NT2/D1 (cell line): ENCODE data around the gene ADCY7.

Experiments
- DNase-seq: peaks from one replicate; pipeline ENCODE4 v3.0.0-alpha.2; 2011; ENCODE audit warnings: low read depth, low spot score
- H3K27me3 ChIP-seq: 2 replicates; pipeline ENCODE4 v1.6.0; 2011; ENCODE audit warnings: mild to moderate bottlenecking; ENCODE audit not compliant: insufficient read length, insufficient read depth
- H3K36me3 ChIP-seq: 2 replicates; pipeline ENCODE4 v1.6.1; 2011; ENCODE audit warnings: mild to moderate bottlenecking, low read length, mixed read lengths; ENCODE audit not compliant: insufficient read depth, insufficient read length
- H3K4me1 ChIP-seq: 2 replicates; pipeline ENCODE4 v1.5.1; 2011; ENCODE audit not compliant: insufficient read depth, insufficient read length
- H3K4me3 ChIP-seq: 2 replicates; pipeline ENCODE4 v1.5.1; 2011; ENCODE audit warnings: low read depth; ENCODE audit not compliant: insufficient read length
- H3K9ac ChIP-seq: 2 replicates; pipeline ENCODE4 v1.6.0; 2011; ENCODE audit warnings: low read depth; ENCODE audit not compliant: insufficient read length
- H3K9me3 ChIP-seq: 2 replicates; pipeline ENCODE4 v1.5.1; 2011; ENCODE audit warnings: mild to moderate bottlenecking, low read length; ENCODE audit not compliant: insufficient read depth
- SUZ12 ChIP-seq: IDR thresholded peaks from 2 replicates; pipeline ENCODE4 v1.6.1; 2011; ENCODE audit not compliant: insufficient read length, insufficient read depth; ENCODE audit errors: extremely low read depth
- YY1 ChIP-seq: IDR thresholded peaks from 2 replicates; pipeline ENCODE4 v1.6.1; 2011; ENCODE audit not compliant: insufficient read length, insufficient read depth
- ZNF274 ChIP-seq: IDR thresholded peaks from 2 replicates; pipeline ENCODE4 v1.6.1; 2011; ENCODE audit warnings: mild to moderate bottlenecking, low read depth, low read length

Gene ADCY7

GRCh38 chr16:50363656-50364055, 97.3 kb downstream of the ADCY7 start:
- Histone ChIP-seq H3K4me1 (no peaks in the 10 kb centered on the region), H3K9ac (no peak overlapping the region), H3K36me3 (peaks cover 71% of the 10 kb centered on the region), H3K27me3 (no peaks in the 10 kb centered on the region), H3K4me3 (no peak overlapping the region), H3K9me3 (no peaks in the 10 kb centered on the region)
- no peak for DNase-seq
- no peak for TF ChIP-seq YY1
- TF ChIP-seq ZNF274, result no peak
- no peak for TF ChIP-seq SUZ12

GRCh38 chr16:50365791-50366575, 99.6 kb downstream of the ADCY7 start:
- no peak for TF ChIP-seq ZNF274
- TF ChIP-seq YY1, result no peak
- TF ChIP-seq SUZ12, result no peak
- Histone ChIP-seq H3K36me3 (peaks cover 57% of the 10 kb centered on the region), H3K4me3 (no peak overlapping the region), H3K27me3 (peaks cover 3% of the 10 kb centered on the region), H3K9me3 (no peaks in the 10 kb centered on the region), H3K4me1 (no peaks in the 10 kb centered on the region), H3K9ac (no peak overlapping the region)
- DNase-seq, result no peak
